GM19463 (cell line): ENCODE results near the gene IGFL3.

Source experiments
- ATAC-seq: cut with Tn5 transposase; IDR thresholded peaks from one replicate; pipeline ENCODE4 v1.9.1; 2021; ENCODE audit warnings: mild to moderate bottlenecking, moderate library complexity; ENCODE audit not compliant: unreplicated experiment

Gene IGFL3

GRCh38 chr19:46077815-46078167 is 46.7 kb downstream of the IGFL3 start:
- no peak for ATAC-seq

DNA sequence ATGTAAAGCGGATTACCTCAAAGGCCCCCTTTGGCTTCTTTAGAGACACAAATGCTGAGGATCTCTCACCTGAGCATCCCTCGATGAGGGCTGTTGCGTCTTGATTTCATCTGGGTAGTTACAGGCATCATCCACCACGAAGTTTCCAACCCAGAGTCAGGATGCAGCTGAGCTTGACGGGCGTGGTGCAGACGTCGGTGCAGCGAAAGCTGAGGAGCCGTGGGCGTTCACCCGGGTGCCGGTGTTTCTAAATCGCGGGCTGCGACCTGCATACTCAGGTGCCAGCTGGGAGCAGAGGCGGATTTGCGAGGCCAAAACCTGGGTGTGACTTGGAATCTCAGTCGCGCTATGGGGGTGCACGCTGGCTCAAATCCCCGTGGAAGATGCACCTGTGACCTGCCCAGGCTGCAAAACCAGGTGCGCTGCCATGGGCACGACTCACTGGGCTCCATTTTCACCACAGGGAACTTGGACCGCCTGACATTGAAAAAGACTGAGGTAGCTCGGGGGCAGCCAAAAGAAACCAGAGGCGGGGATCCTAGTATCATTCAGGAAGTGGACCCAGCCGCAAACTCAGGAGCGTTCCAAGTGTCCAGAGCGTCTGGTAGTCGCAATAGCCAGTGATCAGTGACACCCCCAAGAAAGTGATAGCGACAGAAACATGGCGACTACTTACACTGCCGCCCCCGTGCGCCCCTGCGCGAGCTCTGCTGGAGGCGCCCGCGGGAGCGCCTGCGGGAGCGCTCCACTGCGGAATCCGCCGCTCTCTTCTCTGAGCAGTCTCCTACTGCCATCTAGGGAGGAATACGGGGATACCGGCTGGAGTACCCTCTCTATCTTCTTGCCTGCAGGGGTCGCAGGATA is 47.3 kb downstream of the IGFL3 start:
- ATAC-seq = no peak

DNA sequence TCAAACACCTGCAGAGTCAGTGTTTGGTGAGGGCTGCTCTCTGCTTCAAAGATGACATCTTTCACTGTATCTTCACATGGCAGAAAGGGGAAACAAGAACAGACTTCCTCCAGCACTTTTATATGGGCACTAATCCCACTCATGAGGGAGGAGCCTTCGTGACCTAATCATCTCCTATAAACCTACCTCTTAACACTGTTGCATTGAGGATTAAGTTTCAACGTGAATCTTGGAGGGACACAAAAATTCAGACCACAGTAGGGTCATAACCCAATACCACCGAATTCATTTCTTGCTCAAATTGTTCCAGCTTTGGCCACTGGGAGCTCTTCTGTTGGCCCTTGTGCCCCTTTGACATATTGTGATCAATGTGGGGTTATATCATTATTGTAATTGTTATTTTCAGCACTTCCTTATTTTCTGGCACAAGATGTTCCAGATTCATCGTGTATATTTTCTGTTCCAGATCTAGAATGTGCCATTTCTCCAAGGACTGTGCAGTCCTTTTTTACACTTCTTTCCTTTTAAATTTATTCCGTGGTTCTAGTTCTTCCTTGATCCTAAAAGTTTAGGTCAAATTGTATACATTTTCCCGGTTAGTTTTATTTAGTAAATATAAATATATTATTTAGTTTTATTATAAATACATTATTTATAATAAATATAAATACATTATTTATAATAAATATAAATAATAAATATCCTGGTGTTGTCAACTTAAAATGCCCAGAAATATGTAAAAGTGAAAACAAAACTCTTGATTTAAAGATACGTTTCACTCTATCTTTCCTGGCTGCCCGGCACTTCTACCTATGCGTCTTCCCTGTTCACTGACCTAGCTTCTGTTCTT is 48.2 kb downstream of the IGFL3 start:
- no peak for ATAC-seq

- ATAC-seq = no peak
Measured at GRCh38 chr19:46073268-46073922, 51.1 kb downstream of the IGFL3 start.
